IMR-90 (cell line): ENCODE data around the gene MEF2B. TPM values are rescaled to one million over a fixed set of nuclear protein-coding genes. Genes with fewer than 3 reads are reported as not detected.

Experiments
- ATAC-seq: fragments of 200-7000 bp; cut with Tn5 transposase; 2 replicates; pipeline ENCODE4 v1.9.1; 2020; ENCODE audit warnings: low read depth, mild to moderate bottlenecking, moderate library complexity
- BruUV-seq: library from RNA; stranded (reverse); fragments of 400-500 nt; replicated peaks from 2 replicates; lab custom pipeline; 2021; lab: Mats Ljungman, UMichigan
- CTCF ChIA-PET: fragments of 300-600 bp; formaldehyde crosslinking; extraction: SDS; loops from one replicate; lab custom pipeline; 2021; ENCODE audit warnings: antibody characterized with exemption; lab: Yijun Ruan, JAX
- POLR2A ChIA-PET: fragments of 300-600 bp; sonication (Branson Sonifier 250); formaldehyde crosslinking; loops from one replicate; lab custom pipeline; 2022; ENCODE audit warnings: antibody characterized with exemption; ENCODE audit not compliant: unreplicated experiment; lab: Charles Lee
- DNase-seq: peaks from one replicate; pipeline ENCODE4 v3.0.0; 2013
- H2AFZ ChIP-seq: replicated peaks from 2 replicates; pipeline ENCODE3; 2013; ENCODE audit warnings: low read length, mild to moderate bottlenecking; ENCODE audit not compliant: poor library complexity
- H2AK5ac ChIP-seq: 2 replicates; pipeline ENCODE4 v1.6.1; 2013; ENCODE audit warnings: low read depth, low read length, inconsistent platforms
- H2AK9ac ChIP-seq: replicated peaks from 2 replicates; pipeline ENCODE3; 2013; ENCODE audit warnings: mild to moderate bottlenecking, low read depth, low read length, moderate library complexity; ENCODE audit not compliant: poor library complexity
- H2BK120ac ChIP-seq: 2 replicates; pipeline ENCODE4 v1.6.1; 2013; ENCODE audit warnings: low read depth, low read length, inconsistent platforms
- H2BK15ac ChIP-seq: 3 replicates; pipeline ENCODE4 v1.6.1; 2013; ENCODE audit warnings: low read depth, low read length, inconsistent platforms
- H2BK20ac ChIP-seq: 2 replicates; pipeline ENCODE4 v1.6.1; 2013; ENCODE audit warnings: low read depth, mild to moderate bottlenecking, inconsistent platforms, low read length, moderate library complexity
- H2BK5ac ChIP-seq: 2 replicates; pipeline ENCODE4 v1.6.1; 2013; ENCODE audit warnings: mild to moderate bottlenecking, low read depth, low read length, inconsistent platforms; ENCODE audit not compliant: poor library complexity, severe bottlenecking
- H3K14ac ChIP-seq: replicated peaks from 2 replicates; pipeline ENCODE4 v1.6.1; 2013; ENCODE audit warnings: low read depth, low read length, inconsistent platforms
- H3K18ac ChIP-seq: 2 replicates; pipeline ENCODE4 v1.6.1; 2013; ENCODE audit warnings: low read depth, low read length, control low read depth
- H3K23ac ChIP-seq: 2 replicates; pipeline ENCODE4 v1.6.1; 2013; ENCODE audit warnings: low read depth, low read length, inconsistent platforms
- H3K27ac ChIP-seq: 2 replicates; pipeline ENCODE4 v1.5.1; 2013; ENCODE audit warnings: mild to moderate bottlenecking, control low read depth, low read length; ENCODE audit not compliant: insufficient read depth
- H3K27me3 ChIP-seq: 2 replicates; pipeline ENCODE4 v1.6.1; 2013; ENCODE audit warnings: low read length; ENCODE audit not compliant: control insufficient read depth, insufficient read depth
- H3K36me3 ChIP-seq: 2 replicates; pipeline ENCODE4 v1.6.1; 2013; ENCODE audit warnings: low read length, mixed read lengths; ENCODE audit not compliant: control insufficient read depth, insufficient read depth
- H3K4ac ChIP-seq: 2 replicates; pipeline ENCODE4 v1.6.1; 2013; ENCODE audit warnings: low read depth, low read length, inconsistent platforms
- H3K4me1 ChIP-seq: 2 replicates; pipeline ENCODE4 v1.6.1; 2013; ENCODE audit warnings: low read length, mixed read lengths; ENCODE audit not compliant: control insufficient read depth, insufficient read depth
- H3K4me2 ChIP-seq: 2 replicates; pipeline ENCODE4 v1.6.1; 2013; ENCODE audit warnings: low read depth, mild to moderate bottlenecking, control low read depth, low read length, moderate library complexity
- H3K4me3 ChIP-seq: 2 replicates; pipeline ENCODE4 v1.5.1; 2013; ENCODE audit warnings: low read depth, mild to moderate bottlenecking, control low read depth, low read length, moderate library complexity; ENCODE audit not compliant: insufficient read depth
- H3K56ac ChIP-seq: 2 replicates; pipeline ENCODE4 v1.6.1; 2013; ENCODE audit warnings: low read length, inconsistent platforms; ENCODE audit not compliant: insufficient read depth; ENCODE audit errors: extremely low read depth
- H3K79me1 ChIP-seq, 2 experiments: 2 replicates each; pipeline ENCODE4 v1.6.1; 2013; ENCODE audit warnings: low read length in 2 of 2, inconsistent platforms in 1 of 2, low read depth in 1 of 2
- H3K9ac ChIP-seq: 2 replicates; pipeline ENCODE4 v1.6.1; 2013; ENCODE audit warnings: low read depth, low read length, control low read depth
- H3K9me1 ChIP-seq: 2 replicates; pipeline ENCODE4 v1.6.1; 2013; ENCODE audit warnings: low read length, inconsistent platforms; ENCODE audit not compliant: insufficient read depth
- H3K9me3 ChIP-seq: 2 replicates; pipeline ENCODE4 v1.6.1; 2013; ENCODE audit warnings: low read length; ENCODE audit not compliant: control insufficient read depth, insufficient read depth
- H4K20me1 ChIP-seq: 2 replicates; pipeline ENCODE4 v1.6.1; 2013; ENCODE audit warnings: low read length, inconsistent platforms; ENCODE audit not compliant: insufficient read depth
- H4K5ac ChIP-seq: 2 replicates; pipeline ENCODE4 v1.6.1; 2013; ENCODE audit warnings: mild to moderate bottlenecking, low read depth, low read length, control low read depth
- H4K8ac ChIP-seq, 2 experiments: 2 replicates each; pipeline ENCODE4 v1.6.1; 2013; ENCODE audit warnings: low read depth in 2 of 2, low read length in 2 of 2, control low read depth in 1 of 2, inconsistent platforms in 1 of 2
- H4K91ac ChIP-seq: 2 replicates; pipeline ENCODE4 v1.6.1; 2013; ENCODE audit warnings: low read depth, low read length, inconsistent platforms; ENCODE audit not compliant: insufficient read depth
- CEBPB ChIP-seq: IDR thresholded peaks from 2 replicates; pipeline ENCODE4 v1.6.1; 2012; ENCODE audit warnings: low read depth, low read length, improper control_type of control experiment
- ELK1 ChIP-seq: fragments of 150-350 bp; IDR thresholded peaks from 2 replicates; pipeline ENCODE4 v1.6.1; 2016; ENCODE audit warnings: low read depth, mild to moderate bottlenecking, low read length, moderate library complexity, borderline replicate concordance
- FOS ChIP-seq: fragments of 150-350 bp; IDR thresholded peaks from 2 replicates; pipeline ENCODE4 v1.6.1; 2016; ENCODE audit warnings: low read depth, low read length
- POLR2A ChIP-seq: IDR thresholded peaks from 2 replicates; pipeline ENCODE4 v1.6.1; 2012; ENCODE audit warnings: mild to moderate bottlenecking, low read depth, low read length
- RAD21 ChIP-seq: IDR thresholded peaks from 2 replicates; pipeline ENCODE4 v1.6.1; 2012; ENCODE audit warnings: low read length, improper control_type of control experiment
- USF2 ChIP-seq: fragments of 150-350 bp; IDR thresholded peaks from 2 replicates; pipeline ENCODE4 v1.6.1; 2017; ENCODE audit warnings: mild to moderate bottlenecking, antibody characterized with exemption, low read length, low read depth
- WGBS, 2 experiments: methylation state at CpG; one replicate each; pipeline versions ENCODE4 v1.1.5 to v1.1.7; 2013; ENCODE audit warnings: missing lambda C conversion rate in 2 of 2; ENCODE audit not compliant: insufficient read length in 1 of 2; ENCODE audit errors: extremely low coverage in 2 of 2; 5-methylcytosine and 5-hydroxymethylcytosine counted together
- dilution Hi-C: fragments of 300-500 bp; cut with HindIII; formaldehyde crosslinking; loops from one replicate; pipeline ENCODE4 v1.14.3; 2018; ENCODE audit warnings: low sequenced_read_pairs; ENCODE audit not compliant: unreplicated experiment
- in situ Hi-C: fragments of 300-500 bp; cut with MboI; formaldehyde crosslinking; loops from 3 replicates; pipeline ENCODE4 v1.14.3; 2019; ENCODE audit warnings: low sequenced_read_pairs, inconsistent platforms, mixed read lengths
- intact Hi-C: fragments of 100-400 bp; cut with micrococcal nuclease; formaldehyde crosslinking; loops from 2 replicates; pipeline ENCODE4 v1.10.0; 2022
- polyA plus RNA-seq, 3 experiments: library from polyadenylated mRNA; depleted of rRNA; stranded (reverse); fragments of >200 nt; gene quantifications; 2 replicates each; pipeline ENCODE4 v1.2.3, GENCODE V29; 2012; ENCODE audit warnings: low replicate concordance in 1 of 3
- total RNA-seq: library from RNA; depleted of rRNA; stranded (reverse); fragments of >200 nt; gene quantifications from 2 replicates; pipeline ENCODE4 v1.2.3, GENCODE V29; 2012

Gene MEF2B
- total and polyA plus RNA-seq, 2 of the 4 experiments (the other 2 are of a cell fraction): 0.18 to 0.94 TPM

- no peak overlapping the region for H4K8ac ChIP-seq
- H3K4me2 ChIP-seq: no peak overlapping the region
- TF ChIP-seq POLR2A (no peak), USF2 (no peak), RAD21 (no peak), CEBPB (no peak), ELK1 (no peak), FOS (no peak)
- H3K4me1 ChIP-seq: peaks cover 5% of the 10 kb centered on the region; the same call in 1 of the 2 replicates
- H3K27ac ChIP-seq: no peak overlapping the region
- no peak overlapping the region for H2AFZ ChIP-seq
- H4K5ac ChIP-seq: no peak overlapping the region
- no peak overlapping the region for H4K91ac ChIP-seq
- no TSS peak for BruUV-seq
- no peaks in the 10 kb centered on the region for H3K9me1 ChIP-seq
- H3K4me3 ChIP-seq: no peak overlapping the region
- H2BK15ac ChIP-seq: no peak overlapping the region
- H3K14ac ChIP-seq: no peak overlapping the region
- H2AK5ac ChIP-seq: no peak overlapping the region
- H3K56ac ChIP-seq: no peak overlapping the region
- no peaks in the 10 kb centered on the region for H3K27me3 ChIP-seq
- no peak overlapping the region for H3K18ac ChIP-seq
- H4K20me1 ChIP-seq: no peaks in the 10 kb centered on the region
- peaks cover 4 to 8% of the 10 kb centered on the region in 2 experiments; a peak in 2 of 4 replicates for H3K79me1 ChIP-seq
- H3K36me3 ChIP-seq: peaks cover 4% of the 10 kb centered on the region; the same call in 1 of the 2 replicates
- intact Hi-C loops (loop anchor here (10.0 kb wide), 1 partner anchor 182 kb away; the partner anchor contains the start of genes MAU2 and SUGP1), in situ Hi-C loops (no loop called here), dilution Hi-C loops (no loop called here)
- no peak overlapping the region for H2BK120ac ChIP-seq
- no peak overlapping the region for H2BK20ac ChIP-seq
- no peaks in the 10 kb centered on the region for H3K9me3 ChIP-seq
- CTCF ChIA-PET: no interaction called here
- H3K23ac ChIP-seq: no peak overlapping the region
- POLR2A ChIA-PET: no interaction called here
- WGBS, 2 experiments: no CpG with 5 or more reads among the region's 12 CpGs
- DNase-seq (no peak), ATAC-seq (no peak)
- H3K4ac ChIP-seq: no peak overlapping the region
- H3K9ac ChIP-seq: no peak overlapping the region
- H2AK9ac ChIP-seq: no peak overlapping the region
- H2BK5ac ChIP-seq: no peak overlapping the region
These were observed 27.7 kb downstream of the MEF2B start for GRCh38 chr19:19142347-19142746.
